Caki2 (cell line): ENCODE measurements around the gene VPS51. TPM values are rescaled to one million over a fixed set of nuclear protein-coding genes. Genes with fewer than 3 reads are reported as not detected.

ENCODE experiments used
- DNase-seq: peaks from one replicate; pipeline ENCODE4 v3.0.0-alpha.2; 2015; ENCODE audit warnings: low read depth
- in situ Hi-C: cut with HindIII; loops from 2 replicates; pipeline ENCODE4 v1.10.0; 2016; ENCODE audit warnings: low sequenced_read_pairs, low pct_unique_long_range_greater_than_20kb, mixed read lengths
- total RNA-seq: library from RNA; depleted of rRNA; stranded (reverse); fragments of >200 nt; shearing (Covaris generic); gene quantifications from 2 replicates; pipeline ENCODE4 v1.2.3, GENCODE V29; 2014; ENCODE audit warnings: low replicate concordance; rRNA removed

VPS51 gene
- 115 and 146 TPM in 2 replicates for total RNA-seq

GRCh38 chr11:65095974-65096806 is at the start of gene VPS51:
TSS of gene VPS51 (plus strand) at chr11:65096214. CDS start at chr11:65096251, 37 bp downstream.
- in situ Hi-C loops: no loop called here
- DNase-seq: peak; percentile 71

- DNase-seq: no peak
- in situ Hi-C loops: no loop called here
Measured at GRCh38 chr11:65047581-65048422, 48.2 kb upstream of the VPS51 start.

- DNase-seq: no peak
- in situ Hi-C loops: no loop called here
Measured at GRCh38 chr11:65051398-65051858, 44.6 kb upstream of the VPS51 start.

- in situ Hi-C loops: no loop called here
- DNase-seq: no peak
Measured at GRCh38 chr11:65053827-65054508, 42.0 kb upstream of the VPS51 start.

- in situ Hi-C loops: no loop called here
- DNase-seq: no peak
Measured at GRCh38 chr11:65055538-65055937, 40.5 kb upstream of the VPS51 start.

GRCh38 chr11:65056999-65057398 is 39.0 kb upstream of the VPS51 start:
- in situ Hi-C loops: no loop called here
- DNase-seq: no peak

GRCh38 chr11:65057526-65057925 is 38.5 kb upstream of the VPS51 start:
- in situ Hi-C loops: no loop called here
- no peak for DNase-seq

GRCh38 chr11:65058012-65058411 is 38.0 kb upstream of the VPS51 start:
- in situ Hi-C loops: no loop called here
- DNase-seq: no peak

GRCh38 chr11:65058419-65059054 is 37.5 kb upstream of the VPS51 start, which contains the start of gene NAALADL1:
TSS of gene NAALADL1 (minus strand) at chr11:65058553. CDS start at chr11:65058521, 32 bp downstream.
- no peak for DNase-seq
- in situ Hi-C loops: no loop called here

GRCh38 chr11:65059523-65059922 is 36.5 kb upstream of the VPS51 start:
- in situ Hi-C loops: no loop called here
- DNase-seq: no peak

GRCh38 chr11:65059959-65060824 is 35.8 kb upstream of the VPS51 start:
- in situ Hi-C loops: no loop called here
- no peak for DNase-seq

GRCh38 chr11:65060913-65061408 is 35.1 kb upstream of the VPS51 start:
- in situ Hi-C loops: no loop called here
- no peak for DNase-seq

- in situ Hi-C loops: no loop called here
Measured at GRCh38 chr11:65063532-65063931, 32.5 kb upstream of the VPS51 start.

GRCh38 chr11:65064847-65065240 is 31.2 kb upstream of the VPS51 start:
- no peak for DNase-seq
- in situ Hi-C loops: no loop called here

More at GRCh38 chr11:65063532-65063931, 32.5 kb upstream of the VPS51 start:
- no peak for DNase-seq

GRCh38 chr11:65065851-65066250 is 30.2 kb upstream of the VPS51 start:
- DNase-seq: no peak
- in situ Hi-C loops: no loop called here

- in situ Hi-C loops: no loop called here
- no peak for DNase-seq
Measured at GRCh38 chr11:65066315-65066714, 29.7 kb upstream of the VPS51 start.

GRCh38 chr11:65066805-65067291 is 29.2 kb upstream of the VPS51 start:
- in situ Hi-C loops: no loop called here
- DNase-seq: no peak
